ENCODE measurements around the gene CFAP74. TPM values are rescaled to one million over a fixed set of nuclear protein-coding genes. Genes with fewer than 3 reads are reported as not detected.

The CFAP74 gene
- total RNA-seq, 1 donor from 2014 or later = not detected

DNA sequence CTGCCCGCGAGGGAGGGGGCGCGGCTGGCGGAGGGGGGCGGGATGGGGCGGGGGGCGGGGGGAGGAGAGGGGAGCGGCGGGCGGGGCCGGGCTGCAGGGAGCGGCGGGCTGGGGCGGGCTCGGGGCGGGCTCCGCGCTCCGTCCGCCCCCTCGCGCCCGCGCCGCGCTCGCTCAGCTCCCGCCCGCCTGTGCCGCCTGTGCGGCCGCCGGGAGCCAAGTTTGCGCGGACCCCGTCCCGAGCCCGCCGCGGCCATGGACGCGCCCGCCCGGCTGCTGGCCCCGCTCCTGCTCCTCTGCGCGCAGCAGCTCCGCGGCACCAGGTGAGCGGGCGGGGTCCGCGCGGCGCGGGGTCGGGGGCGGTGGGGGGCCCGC lies 15.6 kb upstream of the CFAP74 start, which contains the start of gene GABRD:
Gene GABRD (plus strand): TSS at position 174 of the 372 bp plus-strand sequence. CDS start 79 bp downstream, at position 253.
- Mint-ChIP-seq H3K27ac (no peak within 1 kb of the TSS), H3K4me1 (peaks cover 3% of the 10 kb centered on the region), H3K4me3 (peak within 1 kb of the TSS; percentile 63), H3K9me3 (no peaks in the 10 kb centered on the region), H3K36me3 (ENCODE audit: low read depth) (no peaks in the 10 kb centered on the region), H3K27me3 (peaks cover 71% of the 10 kb centered on the region)
- intact Hi-C loops (cut with micrococcal nuclease) = no loop called here
- TF ChIP-seq, protein P1, sequence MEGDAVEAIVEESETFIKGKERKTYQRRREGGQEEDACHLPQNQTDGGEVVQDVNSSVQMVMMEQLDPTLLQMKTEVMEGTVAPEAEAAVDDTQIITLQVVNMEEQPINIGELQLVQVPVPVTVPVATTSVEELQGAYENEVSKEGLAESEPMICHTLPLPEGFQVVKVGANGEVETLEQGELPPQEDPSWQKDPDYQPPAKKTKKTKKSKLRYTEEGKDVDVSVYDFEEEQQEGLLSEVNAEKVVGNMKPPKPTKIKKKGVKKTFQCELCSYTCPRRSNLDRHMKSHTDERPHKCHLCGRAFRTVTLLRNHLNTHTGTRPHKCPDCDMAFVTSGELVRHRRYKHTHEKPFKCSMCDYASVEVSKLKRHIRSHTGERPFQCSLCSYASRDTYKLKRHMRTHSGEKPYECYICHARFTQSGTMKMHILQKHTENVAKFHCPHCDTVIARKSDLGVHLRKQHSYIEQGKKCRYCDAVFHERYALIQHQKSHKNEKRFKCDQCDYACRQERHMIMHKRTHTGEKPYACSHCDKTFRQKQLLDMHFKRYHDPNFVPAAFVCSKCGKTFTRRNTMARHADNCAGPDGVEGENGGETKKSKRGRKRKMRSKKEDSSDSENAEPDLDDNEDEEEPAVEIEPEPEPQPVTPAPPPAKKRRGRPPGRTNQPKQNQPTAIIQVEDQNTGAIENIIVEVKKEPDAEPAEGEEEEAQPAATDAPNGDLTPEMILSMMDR (IDR thresholded peaks at IDR 0.05) = no peak
- ChIA-PET CTCF (no interaction called here), POLR2A (no interaction called here)
- DNase-seq (no peak), ATAC-seq (ENCODE audit: low read depth) (peak; percentile 54)

DNA sequence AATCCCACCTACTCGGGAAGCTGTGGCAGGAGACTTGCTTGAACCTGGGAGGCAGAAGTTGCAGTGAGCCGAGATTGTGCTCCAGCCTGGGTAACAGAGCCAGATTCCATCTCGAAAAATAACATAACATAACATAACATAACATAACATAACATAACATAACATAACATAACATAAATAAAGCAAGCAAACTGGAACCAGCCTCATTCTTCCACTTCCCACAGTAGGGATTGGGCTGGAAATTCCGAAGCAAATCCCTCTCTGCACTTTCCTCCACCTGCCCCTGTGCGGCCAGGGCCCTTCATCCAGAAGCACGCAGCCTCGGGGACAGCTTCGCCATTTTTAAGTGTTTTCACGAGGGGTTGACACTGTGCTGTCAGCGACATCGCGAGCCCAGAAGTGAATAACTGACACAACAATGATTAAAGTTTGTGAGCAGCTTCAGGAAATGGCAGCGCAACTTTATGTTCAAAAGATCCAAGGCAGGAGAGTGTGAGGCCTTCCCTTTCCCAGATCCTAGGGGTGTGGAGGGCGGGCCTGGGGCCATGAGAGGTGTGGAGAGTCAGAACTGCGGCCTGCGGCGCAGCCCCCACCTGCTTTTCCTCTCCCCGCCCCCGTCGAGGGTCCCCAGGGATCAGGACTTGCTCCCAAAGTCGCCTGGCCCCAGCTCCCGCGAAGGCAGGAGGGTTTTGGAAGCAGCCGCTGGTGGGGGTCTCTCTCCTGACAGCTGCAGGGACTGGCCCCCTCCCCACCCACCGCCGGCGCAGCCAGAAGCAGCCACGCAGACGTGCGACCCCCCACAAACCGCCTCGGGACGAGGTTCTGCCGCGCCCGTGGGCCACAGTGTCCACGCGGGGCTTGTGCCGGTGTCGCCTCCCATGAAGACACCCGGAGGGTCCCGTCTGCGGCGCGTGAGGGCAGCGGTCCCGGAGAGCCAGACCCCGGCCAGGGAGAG lies 14.9 kb upstream of the CFAP74 start:
- Mint-ChIP-seq H3K36me3 (ENCODE audit: low read depth) (no peaks in the 10 kb centered on the region), H3K4me3 (peak overlapping the region; percentile 63), H3K27ac (no peak overlapping the region), H3K27me3 (peaks cover 69% of the 10 kb centered on the region), H3K4me1 (peaks cover 3% of the 10 kb centered on the region), H3K9me3 (no peaks in the 10 kb centered on the region)
- DNase-seq (no peak), ATAC-seq (ENCODE audit: low read depth) (no peak)
- TF ChIP-seq, protein P1 (IDR thresholded peaks at IDR 0.05) = no peak
- intact Hi-C loops (cut with micrococcal nuclease) = no loop called here
- ChIA-PET POLR2A (no interaction called here), CTCF (no interaction called here)

DNA sequence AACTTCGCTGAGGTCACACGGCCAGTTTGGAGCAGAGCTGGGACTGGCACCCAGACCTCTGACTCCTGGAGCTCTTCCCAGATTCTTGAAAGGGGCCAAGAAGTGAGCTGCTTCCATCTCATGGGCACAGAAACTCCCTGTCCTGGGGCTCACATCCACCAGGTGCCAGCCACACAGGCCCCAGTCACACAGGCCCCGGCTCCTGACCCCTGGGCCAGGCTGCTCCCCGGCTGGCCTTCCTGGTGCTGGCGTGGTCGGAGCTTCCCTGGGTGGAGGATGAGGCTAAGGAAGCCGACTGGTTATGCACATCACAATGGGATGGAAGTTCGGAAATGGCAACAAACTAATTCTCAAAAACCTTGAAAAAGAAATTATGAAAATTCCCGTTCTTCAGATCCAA lies 12.5 kb upstream of the CFAP74 start:
- no peak for DNase-seq
- peaks cover 53% of the 10 kb centered on the region for H3K27me3 Mint-ChIP-seq
- no peak overlapping the region for H3K4me3 Mint-ChIP-seq
- H3K27ac Mint-ChIP-seq = peak overlapping the region; percentile 50
- peaks cover 3% of the 10 kb centered on the region for H3K4me1 Mint-ChIP-seq
- H3K36me3 Mint-ChIP-seq (ENCODE audit: low read depth) = no peaks in the 10 kb centered on the region
- TF ChIP-seq, protein P1 (IDR thresholded peaks at IDR 0.05) = no peak
- POLR2A ChIA-PET = no interaction called here
- CTCF ChIA-PET = no interaction called here
- no peaks in the 10 kb centered on the region for H3K9me3 Mint-ChIP-seq
- ATAC-seq (ENCODE audit: low read depth) = no peak
- intact Hi-C loops (cut with micrococcal nuclease) = no loop called here

DNA sequence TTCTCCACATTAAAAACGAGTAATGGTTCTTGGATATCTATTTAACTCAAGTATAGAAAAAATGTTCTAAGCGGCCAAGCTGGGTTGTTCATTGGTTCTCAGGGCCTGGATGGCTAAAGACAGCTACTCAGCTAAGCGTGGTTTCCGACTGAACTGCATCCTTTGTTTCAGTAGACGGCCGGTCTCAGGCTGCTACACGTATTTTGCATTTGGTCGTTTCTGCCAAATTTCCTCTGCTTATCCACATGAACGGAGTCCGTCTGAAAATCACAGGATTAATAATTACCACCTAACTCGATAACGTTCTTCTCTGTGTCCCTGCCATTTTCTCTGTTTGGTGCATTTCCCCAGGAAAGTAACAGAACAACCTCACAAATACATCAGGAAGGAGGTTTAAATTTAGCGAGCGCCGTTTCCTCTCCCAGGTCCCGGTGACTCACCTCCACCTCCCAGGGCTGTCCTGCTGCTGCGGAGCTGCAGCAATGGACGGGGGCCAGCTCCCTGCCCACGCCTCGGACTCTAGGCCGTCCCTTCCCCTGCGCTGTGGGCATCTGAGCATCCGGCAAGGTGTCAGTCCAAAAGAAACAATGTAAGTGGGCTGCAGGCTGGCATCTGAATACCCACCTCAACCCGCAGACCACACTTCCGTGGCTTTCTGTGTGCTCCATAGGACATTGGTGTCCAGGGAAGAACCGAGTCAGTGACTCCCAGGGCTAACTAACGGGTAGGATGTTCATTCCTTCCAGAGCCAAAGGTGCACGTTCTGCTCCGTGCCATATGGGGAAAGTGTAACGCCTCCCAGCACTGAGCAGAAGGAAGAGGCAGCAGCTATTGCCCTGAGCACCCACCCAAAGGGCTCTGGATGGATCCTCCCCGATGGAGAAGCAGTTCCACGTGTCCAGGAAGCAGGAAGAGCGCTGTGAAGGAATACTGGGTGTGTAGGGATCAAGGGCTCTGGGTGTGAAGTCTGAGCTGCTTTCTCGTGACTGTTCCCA lies 11.5 kb upstream of the CFAP74 start:
- H3K36me3 Mint-ChIP-seq (ENCODE audit: low read depth) = no peaks in the 10 kb centered on the region
- H3K4me3 Mint-ChIP-seq = no peak overlapping the region

More for the DNA sequence above, 11.5 kb upstream of the CFAP74 start:
- TF ChIP-seq, protein P1 (IDR thresholded peaks at IDR 0.05) = no peak
- Mint-ChIP-seq H3K27ac (no peak overlapping the region), H3K27me3 (peaks cover 47% of the 10 kb centered on the region), H3K4me1 (peaks cover 3% of the 10 kb centered on the region), H3K9me3 (no peaks in the 10 kb centered on the region)
- ATAC-seq (ENCODE audit: low read depth) (no peak), DNase-seq (no peak)
- ChIA-PET CTCF (no interaction called here), POLR2A (no interaction called here)
- intact Hi-C loops (cut with micrococcal nuclease) = no loop called here

Data from activated B cell treated with CpG ODN at 0.5 μM for 24 hours (primary cell).